ENCODE measurements around the gene RBM6.

DNA sequence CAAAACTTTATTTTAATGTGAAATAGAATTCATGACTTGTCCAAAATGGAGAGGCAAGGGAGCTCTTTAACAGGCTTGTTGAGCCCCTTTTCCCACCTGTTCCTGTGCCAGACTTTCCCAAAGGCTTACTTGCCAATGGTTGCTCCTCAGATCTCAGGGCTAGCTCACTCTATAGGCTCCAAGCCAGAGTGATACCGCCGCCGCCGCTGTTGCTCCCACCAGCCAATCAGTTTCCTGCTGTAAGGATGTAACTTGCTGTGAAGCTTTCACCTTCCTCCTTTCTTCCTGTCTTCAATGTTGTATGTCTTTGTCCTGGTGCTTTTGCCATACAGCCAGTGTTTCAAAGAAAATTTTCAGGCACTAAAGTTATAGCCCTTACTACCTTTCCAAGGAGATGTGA is 107.5 kb downstream of the RBM6 start:
- no peak for TF ChIP-seq EZH2phosphoT487 (IDR thresholded peaks at IDR 0.05; ENCODE audit: unreplicated experiment)
- TF ChIP-seq, protein P1, sequence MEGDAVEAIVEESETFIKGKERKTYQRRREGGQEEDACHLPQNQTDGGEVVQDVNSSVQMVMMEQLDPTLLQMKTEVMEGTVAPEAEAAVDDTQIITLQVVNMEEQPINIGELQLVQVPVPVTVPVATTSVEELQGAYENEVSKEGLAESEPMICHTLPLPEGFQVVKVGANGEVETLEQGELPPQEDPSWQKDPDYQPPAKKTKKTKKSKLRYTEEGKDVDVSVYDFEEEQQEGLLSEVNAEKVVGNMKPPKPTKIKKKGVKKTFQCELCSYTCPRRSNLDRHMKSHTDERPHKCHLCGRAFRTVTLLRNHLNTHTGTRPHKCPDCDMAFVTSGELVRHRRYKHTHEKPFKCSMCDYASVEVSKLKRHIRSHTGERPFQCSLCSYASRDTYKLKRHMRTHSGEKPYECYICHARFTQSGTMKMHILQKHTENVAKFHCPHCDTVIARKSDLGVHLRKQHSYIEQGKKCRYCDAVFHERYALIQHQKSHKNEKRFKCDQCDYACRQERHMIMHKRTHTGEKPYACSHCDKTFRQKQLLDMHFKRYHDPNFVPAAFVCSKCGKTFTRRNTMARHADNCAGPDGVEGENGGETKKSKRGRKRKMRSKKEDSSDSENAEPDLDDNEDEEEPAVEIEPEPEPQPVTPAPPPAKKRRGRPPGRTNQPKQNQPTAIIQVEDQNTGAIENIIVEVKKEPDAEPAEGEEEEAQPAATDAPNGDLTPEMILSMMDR (conservative IDR thresholded peaks at IDR 0.05; ENCODE audit: low read depth in 2 of 2), result no peak
- TF ChIP-seq EZH2 (IDR thresholded peaks at IDR 0.05; ENCODE audit: low read depth, unreplicated experiment), result no peak
- no peak for TF ChIP-seq ZNF462 (CRISPR knock-in tag; IDR thresholded peaks at IDR 0.05)
- TF ChIP-seq REST (IDR thresholded peaks at IDR 0.05; ENCODE audit: unreplicated experiment), result no peak

Data from GM23338 (cell line).